ENCODE data around the gene ADGRL3.
"Not testable (repeated sequence)": the region's sequence is repeated elsewhere in the genome, so short reads cannot be mapped to it uniquely, and the experiment has no call there.

Gene ADGRL3

GRCh38 chr4:61817071-61817470, 616.9 kb downstream of the ADGRL3 start:
- DNase-seq (ENCODE audit: low spot score): no peak

- no peak for DNase-seq (ENCODE audit: low spot score)
Measured at GRCh38 chr4:61820136-61820535, 620.0 kb downstream of the ADGRL3 start.

DNA sequence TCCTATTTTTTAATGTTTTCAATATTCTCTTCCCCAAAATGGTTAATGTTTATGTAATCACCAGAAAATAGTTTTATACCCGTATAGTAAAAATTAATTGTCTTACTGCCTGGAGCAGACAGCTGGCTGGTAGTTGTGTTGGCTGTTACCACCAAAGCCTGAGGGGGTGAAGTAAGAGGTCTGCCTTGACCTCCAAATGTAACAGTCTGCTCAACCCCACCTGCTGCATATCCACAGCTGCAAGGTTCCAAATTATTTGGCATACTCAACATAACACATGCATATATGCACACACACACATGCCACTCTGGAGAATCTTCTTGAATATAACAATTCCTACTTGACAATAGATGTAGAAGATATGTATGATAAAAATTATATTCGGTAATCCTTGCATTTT, 624.3 kb downstream of the ADGRL3 start:
- no peak for DNase-seq (ENCODE audit: low spot score)

GRCh38 chr4:61827907-61828391, 627.8 kb downstream of the ADGRL3 start:
- no peak for DNase-seq (ENCODE audit: low spot score)

- DNase-seq (ENCODE audit: low spot score): no peak
Measured at GRCh38 chr4:61828960-61829359, 628.8 kb downstream of the ADGRL3 start.

DNA sequence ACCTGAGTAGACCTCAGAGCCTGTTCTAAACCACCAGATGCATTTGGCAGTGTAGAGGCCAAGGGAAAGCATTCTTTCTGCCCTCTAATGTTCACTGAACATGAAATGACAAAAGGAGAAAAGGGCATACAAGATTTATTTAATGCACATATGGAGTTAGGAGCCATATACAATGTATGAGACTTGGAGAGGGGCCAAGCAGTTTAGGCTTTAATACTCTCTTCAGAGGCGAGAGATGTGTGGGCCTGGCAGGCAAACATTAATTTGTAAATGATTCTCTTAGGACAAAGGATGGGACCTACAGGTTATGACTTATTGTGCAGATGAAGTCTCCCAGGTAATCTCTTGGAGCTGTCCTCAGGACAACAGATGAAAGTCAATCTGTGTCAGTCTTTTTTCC, 631.9 kb downstream of the ADGRL3 start:
- no peak for DNase-seq (ENCODE audit: low spot score)

- DNase-seq (ENCODE audit: low spot score): no peak
Measured at GRCh38 chr4:61837395-61837794, 637.3 kb downstream of the ADGRL3 start.

DNA sequence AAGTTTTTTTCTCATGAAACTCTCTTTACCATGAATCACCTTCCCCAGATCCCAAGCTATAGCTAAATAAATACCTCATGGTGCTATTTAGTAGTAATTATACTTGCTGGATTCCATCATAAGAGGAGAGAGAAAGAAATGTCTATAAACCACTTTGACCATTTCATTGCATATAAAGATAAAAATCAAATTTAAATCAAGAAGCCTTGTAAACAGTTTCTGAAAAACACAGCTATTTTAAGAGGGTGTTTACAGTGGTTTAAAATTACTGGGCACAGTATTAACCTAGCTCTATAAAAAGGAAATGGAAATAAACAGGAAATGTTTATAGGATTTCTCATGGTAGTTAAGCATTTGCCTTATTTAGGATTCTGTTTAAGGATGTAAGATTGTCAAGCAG, 637.9 kb downstream of the ADGRL3 start:
- DNase-seq (ENCODE audit: low spot score): no peak

DNA sequence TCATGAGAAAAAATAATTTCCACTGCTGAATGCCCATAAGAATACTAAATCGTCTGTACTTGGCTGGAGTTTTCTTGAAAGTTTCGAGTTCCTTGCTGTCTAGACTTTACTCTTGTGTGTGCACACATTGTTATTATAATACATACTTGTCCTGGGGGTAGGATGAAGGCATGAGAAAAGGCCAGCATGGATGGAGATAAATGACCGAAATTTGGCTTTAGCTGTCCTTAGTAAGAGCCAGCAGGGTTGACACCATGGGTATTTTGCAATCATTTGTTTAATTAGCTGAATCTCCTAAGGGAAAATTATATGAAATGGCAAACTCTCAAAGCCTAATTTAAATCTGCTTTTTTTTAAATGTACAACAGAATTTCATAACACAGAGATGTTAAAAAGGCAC, 641.6 kb downstream of the ADGRL3 start:
- DNase-seq (ENCODE audit: low spot score): no peak

- DNase-seq (ENCODE audit: low spot score): no peak
Measured at GRCh38 chr4:61851126-61851525, 651.0 kb downstream of the ADGRL3 start.

DNA sequence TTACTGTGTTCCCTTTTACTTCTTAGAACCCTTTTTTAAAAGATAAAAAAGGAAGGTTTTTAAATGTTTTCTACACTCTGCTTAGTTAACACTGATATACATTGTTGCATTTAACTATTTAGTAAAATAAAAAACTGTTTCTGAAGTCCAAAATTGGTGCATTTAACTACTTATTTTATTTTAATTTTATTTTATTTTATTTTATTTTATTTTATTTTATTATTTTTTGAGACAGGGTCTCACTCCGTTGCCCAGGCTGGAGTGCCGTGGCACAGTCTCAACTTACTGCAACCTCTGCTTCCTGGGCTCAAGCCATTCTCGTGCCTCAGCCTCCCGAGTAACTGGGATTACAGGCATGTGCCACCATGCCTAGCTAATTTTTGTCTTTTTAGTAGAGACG, 652.0 kb downstream of the ADGRL3 start:
- not testable (repeated sequence) for DNase-seq (ENCODE audit: low spot score)

DNA sequence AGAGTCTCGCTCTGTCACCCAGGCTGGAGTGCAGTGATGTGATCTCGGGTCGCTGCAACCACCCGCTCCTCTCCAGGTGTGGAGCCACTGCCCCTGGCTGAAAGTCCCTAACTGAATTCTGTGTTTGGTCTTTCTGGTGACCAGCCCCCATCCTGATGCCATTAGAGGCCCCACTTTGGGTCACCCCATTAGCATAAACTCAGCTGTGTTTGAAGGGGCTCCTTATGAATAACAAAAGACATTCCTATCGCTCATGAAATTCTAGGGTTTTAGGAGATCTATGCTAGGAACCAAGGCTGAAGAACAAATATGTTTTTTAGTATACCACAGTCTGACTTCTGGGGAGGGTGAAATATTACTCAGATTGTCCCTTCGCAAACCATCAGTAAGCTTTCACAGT, 652.9 kb downstream of the ADGRL3 start:
- no peak for DNase-seq (ENCODE audit: low spot score)

DNA sequence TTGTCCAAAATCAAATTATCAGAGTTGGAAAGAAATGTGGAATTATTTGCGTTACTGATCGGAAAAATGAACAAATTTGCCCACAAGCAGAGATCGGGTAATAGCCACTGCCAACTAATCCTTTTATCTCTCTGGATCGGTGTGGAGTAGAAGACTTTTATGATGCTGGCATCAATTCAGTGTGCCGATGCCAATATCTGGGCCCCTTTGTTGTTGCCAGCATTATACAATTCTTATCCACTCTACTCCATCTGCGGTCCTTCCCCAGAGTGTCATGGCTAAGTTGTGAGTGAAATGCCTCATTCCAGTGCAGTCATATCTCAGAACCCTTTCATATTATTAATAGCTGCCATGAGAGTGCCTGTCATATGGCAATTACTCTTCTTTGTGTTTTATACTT, 660.2 kb downstream of the ADGRL3 start:
- no peak for DNase-seq (ENCODE audit: low spot score)

DNA sequence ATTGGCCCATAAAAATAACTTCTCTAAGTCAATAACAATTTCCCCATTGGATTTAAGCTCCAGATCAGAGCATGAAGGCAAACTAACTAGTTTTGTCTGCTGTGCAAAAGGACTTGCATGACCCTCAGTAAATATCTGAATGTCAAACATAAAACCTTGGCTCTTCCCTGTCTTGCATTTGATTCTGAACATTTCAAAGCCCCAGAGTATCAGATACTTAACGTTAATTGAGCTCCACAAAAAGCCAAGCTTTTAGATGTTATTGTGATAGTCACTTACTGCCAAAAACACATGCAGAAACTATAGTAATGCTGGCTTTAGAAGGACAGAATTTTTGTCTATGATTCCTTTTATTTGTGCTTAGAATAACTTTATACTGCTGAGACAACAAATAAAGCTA, 664.2 kb downstream of the ADGRL3 start:
- DNase-seq (ENCODE audit: low spot score): no peak

DNA sequence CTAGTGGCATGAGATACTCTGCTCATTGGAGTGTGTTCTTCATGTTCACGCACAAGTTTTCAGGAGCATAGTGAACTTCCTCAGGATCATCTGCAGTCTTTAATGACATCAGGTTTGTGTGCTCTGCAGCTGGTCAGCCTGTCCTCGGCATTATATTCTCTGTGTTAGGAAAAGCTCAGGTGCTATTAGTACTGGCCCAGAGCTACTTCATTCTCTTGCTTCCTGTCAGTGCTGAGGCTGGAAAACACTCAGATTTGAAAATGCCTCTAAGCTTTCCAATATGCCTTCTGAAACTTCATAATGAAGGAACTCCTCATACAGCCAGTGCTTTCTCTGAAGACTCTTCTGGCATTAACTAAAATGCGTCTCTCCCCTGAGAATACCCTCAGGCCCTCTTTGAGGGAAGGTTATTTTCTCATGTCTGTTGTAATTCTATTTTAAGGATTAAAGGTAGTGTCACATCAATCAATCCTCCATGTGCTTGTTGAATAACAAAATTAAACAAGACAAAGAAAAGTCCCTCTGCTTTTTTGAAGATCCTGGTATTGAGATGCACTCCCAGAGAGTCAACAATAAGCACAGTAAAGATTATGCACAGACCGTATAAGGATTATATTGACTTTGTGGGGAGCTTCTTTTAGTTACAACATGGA, 666.4 kb downstream of the ADGRL3 start:
- no peak for DNase-seq (ENCODE audit: low spot score)

GRCh38 chr4:61872983-61873382, 672.9 kb downstream of the ADGRL3 start:
- no peak for DNase-seq (ENCODE audit: low spot score)

DNA sequence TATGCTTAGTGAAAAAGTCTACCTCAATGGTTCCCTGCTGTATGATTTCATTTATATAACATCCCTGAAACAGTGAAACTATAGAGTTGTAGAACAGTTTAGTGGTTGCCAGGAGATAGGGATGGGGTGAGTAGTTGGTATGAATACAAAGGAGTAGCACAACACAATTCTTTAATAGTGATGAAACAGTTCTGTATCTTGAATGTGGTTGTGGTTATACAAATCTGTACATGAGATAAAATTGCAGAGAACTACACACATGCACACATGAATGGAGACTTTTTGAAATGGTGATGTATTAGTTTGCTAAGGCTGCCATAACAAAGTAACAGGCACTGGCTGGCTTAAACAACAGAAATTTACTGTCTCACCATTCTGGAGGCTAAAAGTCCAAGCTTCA, 677.1 kb downstream of the ADGRL3 start:
- DNase-seq (ENCODE audit: low spot score): no peak

DNA sequence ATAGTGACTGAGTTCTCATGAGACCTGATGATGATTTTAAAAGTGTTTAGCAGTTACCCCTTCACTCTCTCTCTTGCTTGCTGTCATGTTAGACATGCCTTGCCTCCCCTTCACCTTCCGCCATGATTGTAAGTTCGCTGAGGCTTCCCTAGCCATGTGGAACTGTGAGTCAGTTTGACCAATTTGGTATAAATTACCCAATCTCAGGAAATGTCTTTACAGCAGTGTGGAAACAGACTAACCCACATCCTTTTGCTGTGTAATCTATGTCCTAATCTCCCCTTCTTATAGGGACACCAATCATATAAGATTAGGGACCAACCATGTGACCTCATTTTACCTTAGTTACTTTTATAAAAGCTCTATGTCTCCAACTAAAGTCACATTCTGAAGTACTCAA, 677.8 kb downstream of the ADGRL3 start:
- no peak for DNase-seq (ENCODE audit: low spot score)

DNA sequence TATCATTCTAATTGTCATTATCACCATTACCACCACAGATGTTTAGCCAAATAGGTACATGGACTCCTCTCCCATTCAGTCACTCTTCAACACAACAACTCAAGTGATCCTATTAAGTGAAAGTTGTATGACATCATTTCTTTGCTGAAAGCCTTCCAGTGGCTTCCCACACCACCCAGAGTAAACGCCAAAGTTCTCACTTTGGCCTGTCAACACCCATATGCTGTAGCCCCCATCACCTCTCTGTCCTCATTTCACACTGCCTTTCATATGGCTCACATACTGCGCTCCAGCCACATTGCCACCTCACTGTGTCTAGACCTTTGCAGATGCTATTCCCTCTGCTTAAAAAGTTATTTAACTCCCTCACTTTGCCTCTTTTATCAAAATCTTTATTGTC, 682.3 kb downstream of the ADGRL3 start:
- no peak for DNase-seq (ENCODE audit: low spot score)

GRCh38 chr4:61886131-61886530, 686.0 kb downstream of the ADGRL3 start:
- DNase-seq (ENCODE audit: low spot score): no peak

DNA sequence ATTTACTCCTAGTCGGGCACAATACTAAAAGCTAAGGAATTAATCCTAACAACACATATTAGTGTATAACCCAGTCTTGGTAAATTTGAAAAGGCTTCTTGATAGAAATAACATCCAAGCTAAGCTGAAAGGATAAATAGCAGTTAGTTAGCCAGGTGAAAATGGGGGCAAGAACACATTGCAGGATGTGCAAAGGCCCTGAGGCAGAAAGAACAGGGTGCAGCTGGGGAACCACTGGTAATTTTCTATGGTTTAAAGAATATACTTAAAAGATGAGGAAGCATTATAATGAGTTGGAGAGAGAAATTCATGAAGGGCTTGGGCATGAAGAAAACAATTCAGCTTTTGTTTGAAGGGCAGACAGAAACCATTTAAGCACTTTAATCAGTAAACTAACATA, 689.0 kb downstream of the ADGRL3 start:
- DNase-seq (ENCODE audit: low spot score): no peak

DNA sequence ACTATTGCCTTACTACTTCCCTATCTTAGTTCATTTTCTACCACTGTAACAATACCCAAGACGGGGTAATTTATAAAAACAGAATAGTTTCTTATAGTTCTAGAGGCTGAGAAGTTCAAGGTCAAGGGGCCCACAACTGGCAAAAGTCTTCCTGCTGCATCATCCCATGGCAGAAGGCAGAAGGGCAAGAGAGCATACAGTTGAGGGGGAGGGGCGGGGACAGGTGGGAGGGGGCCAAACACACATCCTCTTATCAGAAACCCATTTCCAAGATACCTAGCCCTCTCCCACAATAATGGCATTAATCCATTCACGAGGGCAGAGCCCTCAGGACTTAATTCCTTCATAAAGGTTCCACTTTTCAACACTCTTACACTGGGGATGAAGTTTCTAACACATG, 690.2 kb downstream of the ADGRL3 start:
- no peak for DNase-seq (ENCODE audit: low spot score)

DNA sequence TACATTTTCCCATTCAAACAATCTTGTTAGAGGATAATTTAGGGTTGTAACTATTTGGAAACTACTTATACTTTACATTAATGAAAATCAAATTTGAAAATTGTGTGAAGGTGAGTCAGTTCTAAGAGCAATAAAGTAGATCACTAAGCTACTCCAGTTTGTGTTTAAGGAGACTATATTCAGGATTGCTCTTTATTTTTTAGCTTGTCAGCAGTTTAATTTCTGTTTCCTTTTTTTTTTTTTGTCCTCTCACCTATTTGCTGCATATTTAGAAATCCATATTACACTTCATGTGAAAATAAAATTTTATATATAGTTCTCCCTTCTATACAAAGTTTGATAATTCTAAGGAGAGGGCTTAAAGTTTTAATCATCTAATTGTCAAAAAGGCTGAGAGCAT, 691.8 kb downstream of the ADGRL3 start:
- DNase-seq (ENCODE audit: low spot score): no peak

- no peak for DNase-seq (ENCODE audit: low spot score)
Measured at GRCh38 chr4:61896634-61897033, 696.5 kb downstream of the ADGRL3 start.

GRCh38 chr4:61909031-61909430, 708.9 kb downstream of the ADGRL3 start:
- DNase-seq (ENCODE audit: low spot score): no peak
